BJ (cell line): ENCODE data around the gene PDGFD. TPM values are rescaled to one million over a fixed set of nuclear protein-coding genes. Genes with fewer than 3 reads are reported as not detected.

ENCODE experiments used
- CTCF ChIA-PET: fragments of 350-600 bp; formaldehyde crosslinking; extraction: SDS; loops from one replicate; lab custom pipeline; 2021; ENCODE audit warnings: antibody characterized with exemption, inconsistent platforms; lab: Yijun Ruan, JAX
- POLR2A ChIA-PET: fragments of 300-600 bp; sonication (Branson Sonifier 250); formaldehyde crosslinking; extraction: SDS; loops from one replicate; lab custom pipeline; 2021; ENCODE audit warnings: antibody characterized with exemption; lab: Charles Lee
- DNase-seq: peaks from one replicate; pipeline ENCODE4 v3.0.0-alpha.2; 2011; ENCODE audit warnings: low read depth
- H3K27me3 ChIP-seq: 2 replicates; pipeline ENCODE4 v1.6.0; 2011; ENCODE audit warnings: low read length; ENCODE audit not compliant: control insufficient read depth, insufficient read depth
- H3K36me3 ChIP-seq: 2 replicates; pipeline ENCODE4 v1.5.1; 2011; ENCODE audit warnings: low read length; ENCODE audit not compliant: control insufficient read depth, insufficient read depth
- H3K4me3 ChIP-seq: 2 replicates; pipeline ENCODE4 v1.5.1; 2011; ENCODE audit warnings: low read depth, mild to moderate bottlenecking, control low read depth, low read length
- CTCF ChIP-seq: IDR thresholded peaks from 2 replicates; pipeline ENCODE4 v1.5.1; 2011; ENCODE audit warnings: low read depth, mild to moderate bottlenecking, control low read depth, inconsistent platforms, low read length, moderate library complexity; ENCODE audit not compliant: insufficient read depth
- polyA plus RNA-seq: library from polyadenylated mRNA; depleted of rRNA; stranded (reverse); fragments of >200 nt; gene quantifications from 2 replicates; pipeline ENCODE4 v1.2.3, GENCODE V29; 2011

PDGFD gene
- polyA plus RNA-seq, 1 experiment: 0.72 TPM

GRCh38 chr11:103948187-103948763 lies 215.7 kb downstream of the PDGFD start:
- ChIA-PET POLR2A (no interaction called here), CTCF (interaction anchor here (1.2 to 1.3 kb wide), 2 partner anchors 10 to 266 kb away, joined by 3 read pairs; no protein-coding TSS in a partner anchor)
- TF ChIP-seq CTCF: no peak
- no peak for DNase-seq
- Histone ChIP-seq H3K36me3 (no peaks in the 10 kb centered on the region), H3K27me3 (no peaks in the 10 kb centered on the region), H3K4me3 (no peak overlapping the region)

- CTCF ChIA-PET: interaction anchor here (0.8 to 1.3 kb wide), 3 partner anchors 11 to 265 kb away, joined by 3 read pairs; no protein-coding TSS in a partner anchor
- DNase-seq: peak; percentile 58
- Histone ChIP-seq H3K36me3 (no peaks in the 10 kb centered on the region), H3K4me3 (no peak overlapping the region), H3K27me3 (no peaks in the 10 kb centered on the region)
- POLR2A ChIA-PET: no interaction called here
- no peak for TF ChIP-seq CTCF
Measured at GRCh38 chr11:103947546-103947919, 216.4 kb downstream of the PDGFD start.

- DNase-seq: no peak
- ChIA-PET CTCF (interaction anchor here (0.8 to 1.3 kb wide), 2 partner anchors 16 to 264 kb away, joined by 3 read pairs; no protein-coding TSS in a partner anchor), POLR2A (no interaction called here)
- no peak for TF ChIP-seq CTCF
- Histone ChIP-seq H3K27me3 (no peaks in the 10 kb centered on the region), H3K36me3 (no peaks in the 10 kb centered on the region), H3K4me3 (no peak overlapping the region)
Measured at GRCh38 chr11:103946793-103947545, 217.0 kb downstream of the PDGFD start.

GRCh38 chr11:103944251-103944940 lies 219.6 kb downstream of the PDGFD start:
- TF ChIP-seq CTCF: no peak
- ChIA-PET CTCF (interaction anchor here (0.9 to 1.0 kb wide), 2 partner anchors 15 to 205 kb away, joined by 3 read pairs; no protein-coding TSS in a partner anchor), POLR2A (no interaction called here)
- Histone ChIP-seq H3K4me3 (no peak overlapping the region), H3K27me3 (no peaks in the 10 kb centered on the region), H3K36me3 (no peaks in the 10 kb centered on the region)
- no peak for DNase-seq

- DNase-seq: no peak
- POLR2A ChIA-PET: no interaction called here
Measured at GRCh38 chr11:103942646-103943045, 221.3 kb downstream of the PDGFD start.

More at GRCh38 chr11:103942646-103943045, 221.3 kb downstream of the PDGFD start:
- CTCF ChIA-PET: no interaction called here
- no peak for TF ChIP-seq CTCF
- H3K36me3 ChIP-seq: no peaks in the 10 kb centered on the region
- H3K27me3 ChIP-seq: no peaks in the 10 kb centered on the region
- no peak overlapping the region for H3K4me3 ChIP-seq
